DOHH2 (cell line): ENCODE data around the gene AP3S1.

ENCODE experiments used
- EZH2phosphoT487 ChIP-seq: fragments of 200-600 bp; sonication (generic); IDR thresholded peaks from 2 replicates; pipeline ENCODE4 v1.6.1; 2017; ENCODE audit warnings: borderline replicate concordance, mild to moderate bottlenecking, antibody characterized with exemption, low read length, moderate library complexity, mixed read lengths
- TF ChIP-seq, protein P1 (sequence below): fragments of 200-600 bp; sonication (generic); IDR thresholded peaks from one replicate; pipeline ENCODE4 v1.5.1; 2014; ENCODE audit warnings: antibody characterized with exemption, mild to moderate bottlenecking, low read depth, low read length; ENCODE audit not compliant: poor library complexity, severe bottlenecking

DNA sequence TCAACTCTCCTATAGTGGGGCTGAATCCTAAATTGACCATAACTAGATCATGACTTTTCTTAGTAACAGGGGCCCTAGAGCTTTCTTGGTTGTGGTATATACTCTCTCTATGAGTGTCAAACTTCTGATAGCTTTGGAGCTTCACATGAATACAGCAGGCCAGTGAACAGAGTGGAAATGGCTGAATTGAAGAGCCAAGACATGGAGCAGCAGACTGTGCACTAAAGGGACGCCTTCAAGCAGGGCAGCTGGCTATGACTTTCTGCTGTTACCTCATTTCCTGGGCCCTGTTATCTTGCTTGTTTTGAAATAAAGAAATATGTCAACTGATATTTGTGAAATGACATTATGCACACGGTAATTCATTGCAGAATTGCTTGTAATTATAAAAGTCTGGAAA, 41.6 kb upstream of the AP3S1 start:
- TF ChIP-seq, protein P1, sequence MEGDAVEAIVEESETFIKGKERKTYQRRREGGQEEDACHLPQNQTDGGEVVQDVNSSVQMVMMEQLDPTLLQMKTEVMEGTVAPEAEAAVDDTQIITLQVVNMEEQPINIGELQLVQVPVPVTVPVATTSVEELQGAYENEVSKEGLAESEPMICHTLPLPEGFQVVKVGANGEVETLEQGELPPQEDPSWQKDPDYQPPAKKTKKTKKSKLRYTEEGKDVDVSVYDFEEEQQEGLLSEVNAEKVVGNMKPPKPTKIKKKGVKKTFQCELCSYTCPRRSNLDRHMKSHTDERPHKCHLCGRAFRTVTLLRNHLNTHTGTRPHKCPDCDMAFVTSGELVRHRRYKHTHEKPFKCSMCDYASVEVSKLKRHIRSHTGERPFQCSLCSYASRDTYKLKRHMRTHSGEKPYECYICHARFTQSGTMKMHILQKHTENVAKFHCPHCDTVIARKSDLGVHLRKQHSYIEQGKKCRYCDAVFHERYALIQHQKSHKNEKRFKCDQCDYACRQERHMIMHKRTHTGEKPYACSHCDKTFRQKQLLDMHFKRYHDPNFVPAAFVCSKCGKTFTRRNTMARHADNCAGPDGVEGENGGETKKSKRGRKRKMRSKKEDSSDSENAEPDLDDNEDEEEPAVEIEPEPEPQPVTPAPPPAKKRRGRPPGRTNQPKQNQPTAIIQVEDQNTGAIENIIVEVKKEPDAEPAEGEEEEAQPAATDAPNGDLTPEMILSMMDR = no peak
- TF ChIP-seq EZH2phosphoT487 = no peak
